Measurements from ENCODE around the gene TBC1D7.

TBC1D7 gene

DNA sequence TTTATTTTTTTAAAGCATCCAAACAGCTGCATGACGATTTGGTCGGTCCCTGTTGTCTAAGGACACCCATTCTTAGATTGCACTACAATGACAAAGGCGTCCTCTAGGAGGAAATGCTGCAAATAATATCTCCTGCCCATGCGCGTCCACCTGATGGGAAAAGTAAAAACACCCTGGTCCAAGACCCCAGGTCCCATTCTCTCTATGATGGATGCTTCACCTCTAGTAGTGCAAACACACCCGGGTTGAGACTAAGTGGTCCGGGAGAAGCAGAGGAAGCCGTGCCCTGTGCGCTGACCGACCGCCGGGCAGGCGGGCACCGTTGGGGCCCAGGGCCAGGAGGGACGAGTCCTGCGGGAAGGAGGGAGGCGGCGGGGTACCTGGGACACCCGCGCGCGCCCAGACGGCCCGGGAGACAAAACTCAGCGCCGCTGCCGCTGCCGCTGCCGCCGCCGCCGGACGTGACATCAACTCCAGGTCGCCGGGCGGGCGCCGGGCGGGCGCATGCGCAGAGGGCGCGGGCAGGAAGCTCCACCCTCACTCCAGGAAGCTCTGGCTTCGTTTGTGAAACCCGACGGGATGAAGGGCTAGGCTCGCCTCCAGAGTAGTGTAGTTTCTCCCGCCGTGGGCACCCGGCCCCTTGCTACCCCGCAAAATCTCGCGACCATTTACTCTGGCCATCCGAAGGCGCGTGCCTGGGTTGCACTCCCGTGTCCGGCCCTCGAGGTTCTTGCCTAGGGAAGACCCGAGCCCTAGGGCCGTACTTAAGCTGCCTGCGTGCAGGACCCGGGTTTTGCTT lies at the start of gene TBC1D7:
Gene TBC1D7 (minus strand): TSS at position 462 of the 799 bp plus-strand sequence. CDS start 1,639 bp downstream, outside the sequence.
- DNase-seq (ENCODE audit: low read depth) = peak; percentile 94

DNA sequence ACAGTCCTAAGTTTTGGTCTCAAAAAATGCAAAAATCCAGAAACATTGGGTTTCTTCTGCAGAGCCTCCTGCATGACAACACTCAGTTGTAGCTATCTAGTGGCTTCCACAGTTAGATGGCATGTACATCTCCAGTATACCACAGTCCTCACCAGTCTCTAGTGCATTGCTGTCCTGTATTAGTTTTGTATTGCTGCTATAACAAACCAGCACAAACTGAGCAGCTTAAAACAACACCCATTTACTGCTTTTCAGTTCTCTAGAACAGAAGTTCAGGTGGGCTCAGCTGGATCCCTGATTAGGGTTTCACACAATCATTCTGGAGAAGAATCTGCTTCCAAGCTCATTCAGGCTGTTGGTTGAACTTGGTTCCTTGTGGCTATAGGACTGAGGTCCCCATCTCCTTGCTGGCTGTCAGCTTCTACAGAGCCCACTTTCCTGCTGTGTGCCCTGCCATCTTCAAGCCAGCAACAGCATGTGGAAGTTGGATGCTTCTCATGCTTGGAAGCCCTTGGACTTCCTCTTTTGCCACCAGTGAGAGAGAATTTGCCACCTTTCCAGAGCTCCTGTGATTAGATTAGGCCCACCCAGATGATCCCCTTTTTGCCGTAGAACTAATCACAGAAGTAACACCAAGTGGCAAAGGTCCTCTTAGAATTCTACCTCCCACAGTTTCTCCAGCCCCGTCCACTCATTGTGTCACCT lies 48.9 kb upstream of the TBC1D7 start:
- no peak for DNase-seq (ENCODE audit: low read depth)

DNA sequence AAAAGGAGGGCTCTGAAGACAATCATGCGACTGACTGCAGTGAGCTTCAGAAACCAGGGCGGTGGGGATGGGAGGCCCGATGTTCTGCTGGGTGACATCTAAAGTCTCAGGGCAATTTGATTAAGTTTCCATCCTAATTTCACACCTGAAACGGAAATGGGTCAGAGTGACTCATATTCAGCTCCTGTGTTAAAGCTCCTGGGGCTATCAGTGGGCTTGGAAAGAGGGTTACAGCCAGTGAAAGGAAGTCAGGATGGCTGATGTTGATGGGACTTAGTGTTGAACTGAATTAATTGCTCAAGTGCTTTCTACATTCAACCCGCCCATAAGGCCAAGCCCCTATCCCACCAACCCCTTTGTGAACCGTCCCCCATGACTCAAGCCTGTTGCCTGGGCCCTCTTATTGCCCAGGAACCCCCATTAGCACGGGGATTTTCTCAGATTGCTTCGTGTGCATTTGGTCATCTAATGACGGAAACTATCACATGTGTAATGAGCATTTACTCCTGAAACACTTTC lies 47.1 kb upstream of the TBC1D7 start:
- DNase-seq (ENCODE audit: low read depth) = peak; percentile 19

DNA sequence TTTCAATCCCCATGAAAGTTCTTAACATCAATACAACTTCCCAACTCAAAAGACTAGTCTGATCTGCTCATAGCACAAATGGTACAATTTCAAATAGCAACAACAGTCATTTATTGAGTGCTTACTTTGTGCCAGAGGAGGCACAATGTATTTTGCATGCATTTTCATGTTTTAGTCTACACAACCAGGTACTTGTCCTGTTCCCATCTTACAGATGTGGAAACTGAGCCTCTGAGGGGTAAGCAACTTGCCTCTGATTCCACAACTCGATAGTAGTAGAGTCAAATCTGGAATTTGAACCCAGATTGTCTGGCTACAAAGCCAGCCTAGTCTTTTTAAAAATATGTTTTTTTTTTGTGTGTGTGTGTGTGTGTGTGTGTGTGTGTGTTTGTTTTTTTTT lies 45.6 kb upstream of the TBC1D7 start:
- DNase-seq (ENCODE audit: low read depth) = no peak

DNA sequence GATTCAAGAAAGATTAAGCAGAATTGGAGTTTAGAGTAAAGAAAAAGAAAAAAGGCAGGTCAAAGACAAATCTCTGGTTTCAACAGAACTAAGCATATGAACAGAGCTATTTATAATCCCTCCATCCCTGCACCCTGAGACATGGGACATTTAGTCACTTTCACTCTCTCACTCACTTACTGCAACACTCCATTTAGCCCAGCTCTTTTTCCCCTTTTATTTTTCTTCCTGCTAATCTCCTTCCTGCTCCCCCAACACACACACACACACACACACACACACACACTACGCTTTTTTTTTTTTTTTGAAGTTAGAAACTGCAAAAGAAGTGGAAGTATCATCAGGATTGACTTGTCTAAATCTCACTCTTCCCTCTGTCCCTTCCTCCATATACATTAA lies 45.1 kb upstream of the TBC1D7 start:
- no peak for DNase-seq (ENCODE audit: low read depth)

DNA sequence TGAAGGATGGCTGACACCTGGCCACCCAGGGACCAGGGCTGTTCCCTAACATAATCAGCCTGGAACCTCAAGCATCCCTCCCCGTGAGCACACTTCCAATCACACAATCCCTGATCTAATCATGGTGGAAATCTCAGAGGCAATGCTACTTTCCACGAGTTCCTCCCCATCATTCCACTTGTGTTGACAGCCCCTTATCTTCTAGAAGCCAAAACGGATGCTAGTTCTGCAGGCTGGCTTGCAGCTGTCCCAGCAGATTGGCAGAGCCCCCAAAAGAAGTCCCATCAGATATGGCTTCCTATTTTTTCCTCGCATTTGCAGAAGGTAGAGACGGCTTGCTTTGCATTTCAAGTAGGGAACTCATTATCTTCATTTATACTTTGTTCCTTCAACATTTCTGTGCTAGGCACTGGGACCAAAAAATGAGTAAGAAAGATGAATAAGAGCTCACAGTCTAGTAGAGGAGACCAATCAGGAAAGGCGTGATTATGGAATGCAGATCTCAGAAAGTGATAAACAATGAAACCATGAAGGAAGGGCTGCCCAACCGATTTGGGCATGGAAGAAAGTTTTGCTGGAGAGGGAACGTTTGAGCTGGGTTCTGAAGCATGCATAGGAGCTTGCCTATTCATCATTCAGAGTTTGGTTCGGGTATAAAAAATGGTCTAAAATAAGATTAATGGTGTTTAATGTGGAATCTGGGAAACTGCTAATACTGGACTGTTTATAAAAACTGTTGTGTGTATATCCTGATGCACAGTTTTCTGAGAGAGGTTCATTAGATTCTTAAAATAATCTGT lies 44.6 kb upstream of the TBC1D7 start:
- no peak for DNase-seq (ENCODE audit: low read depth)

DNA sequence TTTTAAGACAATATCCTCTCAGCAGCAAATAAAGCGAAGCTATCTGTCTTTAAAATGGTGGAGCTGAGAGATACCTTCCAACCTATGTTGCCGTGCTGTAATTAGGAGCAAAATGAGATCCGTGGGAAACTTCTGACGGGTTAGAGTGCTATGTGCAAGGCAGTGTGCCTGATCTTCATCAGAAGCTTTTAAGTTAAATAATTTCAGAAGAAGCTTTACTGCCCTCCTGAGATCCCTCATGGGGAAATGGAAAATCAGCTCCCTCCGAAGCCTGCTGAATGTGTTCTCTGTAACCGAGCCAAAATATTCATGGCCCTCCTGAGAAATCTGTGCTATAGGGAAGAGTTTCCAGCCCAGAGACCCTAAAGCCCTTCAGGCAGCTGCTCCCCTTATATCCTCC lies 43.7 kb upstream of the TBC1D7 start:
- DNase-seq (ENCODE audit: low read depth) = no peak

DNA sequence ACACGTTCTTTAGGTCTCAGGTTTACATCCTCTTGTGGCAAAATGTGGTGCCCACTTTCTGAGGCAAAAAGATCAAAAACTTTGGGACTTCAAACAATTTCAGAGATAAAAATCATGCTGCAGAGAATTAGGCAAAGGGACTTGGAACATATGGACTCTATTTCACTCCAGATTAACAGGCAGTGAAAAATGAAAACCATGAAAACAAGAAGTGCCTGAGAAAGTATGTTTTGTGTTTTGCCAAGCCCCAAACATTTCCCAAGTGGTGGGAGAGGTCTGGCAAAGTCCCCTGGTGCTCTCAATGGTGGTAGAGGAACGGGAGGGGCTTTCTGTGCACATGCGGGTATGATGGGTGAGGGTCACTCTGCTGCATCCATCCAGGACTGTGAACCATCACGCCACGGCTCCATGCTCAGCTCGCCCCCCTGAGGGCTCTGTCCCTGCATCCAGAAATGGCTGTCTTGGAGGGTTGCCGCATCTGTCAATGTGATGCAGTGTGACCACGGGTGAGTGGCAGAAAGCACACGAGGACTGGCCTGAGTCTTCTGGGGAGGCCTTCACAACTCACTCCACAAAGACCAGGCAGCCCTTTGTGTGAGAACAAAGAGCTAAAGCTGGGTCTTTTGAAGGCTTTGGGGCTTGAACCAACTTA lies 43.2 kb upstream of the TBC1D7 start:
- no peak for DNase-seq (ENCODE audit: low read depth)

DNA sequence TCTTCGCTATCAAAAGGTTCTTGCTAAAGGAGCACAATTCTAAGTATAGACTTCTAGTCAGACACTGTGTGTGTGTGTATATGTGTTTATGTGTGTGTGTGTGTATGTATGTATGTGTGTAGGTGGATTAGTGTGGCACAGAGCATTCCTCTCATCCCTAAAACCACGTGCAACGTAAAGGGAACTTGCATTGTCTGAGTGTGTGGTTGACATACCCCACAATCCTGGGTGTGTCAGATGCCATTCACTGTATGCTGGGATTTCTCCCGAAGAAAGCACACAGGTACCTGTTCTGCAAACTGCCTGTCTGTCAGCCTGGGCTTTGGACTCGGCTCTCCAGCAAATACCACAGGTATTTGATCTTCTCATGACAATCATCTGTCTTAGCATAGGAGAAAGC lies 42.3 kb upstream of the TBC1D7 start:
- DNase-seq (ENCODE audit: low read depth) = no peak

DNA sequence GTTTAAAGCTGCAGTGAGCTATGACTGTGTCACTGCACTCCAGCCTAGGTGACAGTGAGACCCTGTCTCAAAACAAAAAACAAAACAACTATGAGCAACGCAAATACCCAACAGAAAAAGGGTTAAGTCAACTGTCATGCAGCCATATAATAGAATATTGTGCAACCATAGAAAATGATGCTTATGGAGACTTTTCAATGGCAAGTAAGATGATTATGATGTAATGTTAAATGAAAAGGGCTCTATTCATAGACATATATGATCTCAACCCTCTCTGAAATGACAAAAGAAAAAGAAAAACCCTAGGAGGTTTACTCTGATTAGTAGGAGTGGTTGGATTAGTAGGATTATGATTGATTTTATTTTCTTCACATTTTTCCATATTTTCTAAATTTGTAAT lies 41.3 kb upstream of the TBC1D7 start:
- no peak for DNase-seq (ENCODE audit: low read depth)

DNA sequence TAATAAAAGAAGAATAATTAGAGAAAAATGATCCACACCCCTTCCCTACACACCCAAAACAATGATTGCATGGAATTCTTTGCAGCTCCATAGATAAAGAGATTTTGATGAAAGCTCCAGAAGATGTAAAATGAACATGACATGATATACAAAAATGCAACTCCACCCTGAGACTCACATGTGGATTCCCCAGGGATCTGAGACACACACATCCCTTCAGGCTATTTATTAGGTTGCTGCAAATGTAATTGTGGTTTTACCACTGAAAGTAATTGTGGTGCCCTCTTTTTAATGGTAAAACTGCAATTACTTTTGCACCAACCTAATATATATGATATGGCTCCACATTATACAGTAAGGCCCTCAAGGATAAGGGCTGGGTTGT lies 40.4 kb upstream of the TBC1D7 start:
- no peak for DNase-seq (ENCODE audit: low read depth)

DNA sequence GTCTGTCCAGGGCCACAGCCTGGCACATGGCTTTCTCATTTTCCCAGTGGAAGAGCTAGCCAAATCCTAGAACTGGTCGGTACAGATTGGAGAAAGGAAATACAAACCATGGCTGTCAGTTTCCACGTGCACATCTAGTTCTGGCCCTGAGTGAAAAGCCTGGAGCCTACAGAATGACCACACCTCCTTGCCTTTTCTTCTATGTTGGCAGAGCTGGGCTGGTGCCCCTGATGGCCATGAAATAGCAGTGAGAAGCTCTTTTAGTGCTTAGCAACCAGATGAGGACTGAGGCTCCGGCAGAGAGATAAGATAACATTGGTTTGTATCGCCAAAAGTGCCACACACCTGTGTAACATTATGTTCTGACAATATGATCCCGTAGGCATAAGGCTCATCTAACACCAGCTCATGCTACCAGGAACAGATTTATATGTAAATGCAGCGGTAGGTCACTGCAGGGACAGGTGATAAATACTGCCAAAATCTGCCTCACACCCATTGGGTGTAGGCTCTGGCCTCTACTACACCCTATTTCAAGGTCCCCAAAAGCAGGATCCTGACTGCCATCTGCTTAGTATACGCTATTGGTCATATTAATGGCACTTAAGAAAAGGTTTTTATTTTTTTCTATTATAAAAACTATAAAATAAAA lies 39.9 kb upstream of the TBC1D7 start:
- DNase-seq (ENCODE audit: low read depth) = no peak

DNA sequence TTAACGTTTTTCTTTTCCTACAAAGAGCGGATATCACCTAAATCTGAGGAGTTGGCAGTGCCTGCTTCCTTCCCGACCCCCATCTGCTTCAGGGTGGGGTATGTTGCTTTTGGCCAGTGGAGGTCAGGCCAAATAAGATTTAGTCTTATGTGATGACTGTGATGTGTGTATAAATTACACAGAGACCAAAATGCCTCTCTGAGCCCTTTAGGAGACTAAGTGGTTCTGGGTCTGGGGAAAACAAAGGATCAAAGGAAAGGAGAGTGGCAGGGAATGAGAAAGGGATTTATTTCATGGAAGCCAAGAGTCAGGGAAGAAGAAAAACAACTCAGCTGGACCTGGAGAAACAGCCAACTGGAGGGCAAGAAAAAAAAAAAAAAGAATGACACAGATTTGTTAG lies 39.1 kb upstream of the TBC1D7 start:
- no peak for DNase-seq (ENCODE audit: low read depth)

DNA sequence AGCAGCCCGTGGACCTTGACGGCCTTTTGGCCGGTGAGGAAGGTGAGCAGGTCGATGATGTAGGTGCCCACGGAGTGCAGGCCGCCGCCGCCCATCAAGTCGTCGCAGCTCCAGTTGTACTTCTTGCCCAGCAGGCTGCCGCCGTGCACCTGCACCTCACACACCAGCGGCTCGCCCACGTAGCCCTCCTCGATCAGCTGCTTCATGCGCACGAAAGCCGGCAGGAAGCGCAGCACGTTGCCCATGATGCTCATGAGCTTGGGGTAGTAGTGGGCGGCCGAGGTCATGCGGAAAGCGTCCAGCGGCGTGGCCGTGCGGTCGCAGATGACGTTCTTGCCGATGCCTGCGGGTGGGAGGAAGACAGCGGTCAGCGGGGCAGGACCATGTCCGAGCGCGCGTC lies 37.0 kb upstream of the TBC1D7 start:
- DNase-seq (ENCODE audit: low read depth) = no peak

DNA sequence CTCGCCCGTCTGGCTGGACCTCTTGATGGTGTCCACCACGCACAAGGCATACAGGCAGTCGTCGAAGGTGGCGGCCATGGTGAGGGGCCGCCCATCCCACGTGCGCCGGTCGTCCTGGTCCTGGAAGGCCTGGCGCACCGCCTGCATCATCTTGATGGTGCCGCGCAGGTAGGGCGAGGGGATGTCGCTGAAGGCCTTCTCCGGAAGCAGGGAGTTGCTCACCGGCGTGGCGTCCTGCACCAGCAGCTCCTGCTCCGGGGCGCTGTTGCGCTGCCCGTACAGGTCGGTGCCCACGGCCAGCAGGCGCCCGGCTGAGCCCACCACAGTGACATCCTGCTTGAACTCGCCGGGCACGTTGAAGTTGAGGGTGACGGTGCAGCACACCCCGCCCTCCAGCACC lies 36.5 kb upstream of the TBC1D7 start:
- DNase-seq (ENCODE audit: low read depth) = no peak

DNA sequence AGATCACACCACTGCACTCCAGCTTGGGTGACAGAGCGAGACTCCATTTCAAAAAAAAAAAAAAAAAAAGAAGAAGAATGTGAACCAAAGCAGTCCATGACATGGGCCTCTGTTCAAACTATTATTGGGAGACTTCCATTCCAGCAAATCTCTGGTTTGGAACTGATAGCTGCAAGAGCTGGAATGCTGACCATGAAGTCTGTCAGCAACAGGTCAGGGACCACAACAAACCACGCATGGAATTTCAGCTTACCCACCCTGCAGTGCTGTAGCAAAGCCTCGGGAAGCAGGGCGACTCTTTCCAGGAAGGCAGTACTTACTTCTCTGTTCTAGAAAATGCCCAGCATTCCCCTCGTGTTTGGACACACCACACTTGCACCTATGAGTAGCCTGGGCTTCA lies 34.1 kb upstream of the TBC1D7 start:
- DNase-seq (ENCODE audit: low read depth) = no peak

DNA sequence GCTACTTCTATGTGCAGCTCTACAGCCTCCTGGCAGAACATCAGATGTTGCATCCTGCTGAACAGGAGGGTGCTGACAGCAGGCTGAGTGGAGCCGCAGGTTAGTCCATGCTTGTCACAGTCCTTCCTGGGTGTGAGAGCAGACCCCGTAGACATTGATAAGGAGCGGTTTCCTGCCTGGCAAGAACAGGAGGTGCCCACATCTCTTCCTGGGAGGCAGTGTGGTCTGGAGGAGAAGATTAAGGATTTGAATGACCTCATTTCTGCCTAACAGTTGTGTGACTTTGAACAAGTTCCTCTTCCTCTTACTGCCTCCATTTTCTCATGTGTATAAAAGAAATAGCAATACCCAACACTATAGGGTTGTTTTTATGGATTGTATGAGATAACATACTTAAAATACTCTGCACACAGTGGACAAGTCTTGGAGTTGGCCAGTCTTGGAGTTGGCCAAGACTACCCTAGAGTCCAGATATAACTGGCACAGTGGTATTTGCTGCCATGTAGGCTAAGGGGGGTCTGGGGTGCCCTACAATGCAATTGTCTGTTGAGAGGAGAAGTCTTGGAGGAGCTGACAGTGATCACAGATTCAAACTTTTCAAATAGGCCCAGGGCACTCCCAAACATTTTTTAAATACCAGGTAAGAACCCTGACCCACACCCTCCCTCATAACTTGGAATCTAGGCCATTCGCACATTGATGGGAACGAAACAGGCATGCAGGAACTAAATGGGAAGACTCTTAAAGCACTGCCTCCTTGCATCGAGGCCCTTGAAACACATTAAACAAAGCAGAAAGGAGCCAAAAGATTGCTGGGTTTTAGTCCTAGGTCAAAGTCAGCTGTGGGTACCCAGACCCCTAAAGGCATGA lies 32.6 kb upstream of the TBC1D7 start:
- DNase-seq (ENCODE audit: low read depth) = no peak

DNA sequence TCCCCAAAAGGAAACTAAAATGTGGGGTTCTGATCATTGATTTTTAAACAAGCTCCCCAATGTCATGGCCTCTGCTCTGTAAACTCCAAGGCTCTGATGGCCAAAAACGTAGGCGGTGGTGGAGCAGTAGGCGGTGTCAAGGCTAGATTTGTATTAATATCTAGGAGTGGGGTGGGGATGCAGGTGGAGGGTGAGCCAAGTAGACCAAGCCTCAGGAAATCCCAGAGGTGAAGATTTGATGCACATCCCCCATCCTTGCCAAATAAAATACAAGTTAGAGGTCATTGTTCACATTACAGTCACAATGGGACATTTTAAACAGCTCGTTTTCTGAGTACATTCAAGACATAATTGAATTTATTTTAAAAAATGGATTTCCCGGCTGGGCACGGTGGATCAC lies 30.9 kb upstream of the TBC1D7 start:
- DNase-seq (ENCODE audit: low read depth) = no peak

DNA sequence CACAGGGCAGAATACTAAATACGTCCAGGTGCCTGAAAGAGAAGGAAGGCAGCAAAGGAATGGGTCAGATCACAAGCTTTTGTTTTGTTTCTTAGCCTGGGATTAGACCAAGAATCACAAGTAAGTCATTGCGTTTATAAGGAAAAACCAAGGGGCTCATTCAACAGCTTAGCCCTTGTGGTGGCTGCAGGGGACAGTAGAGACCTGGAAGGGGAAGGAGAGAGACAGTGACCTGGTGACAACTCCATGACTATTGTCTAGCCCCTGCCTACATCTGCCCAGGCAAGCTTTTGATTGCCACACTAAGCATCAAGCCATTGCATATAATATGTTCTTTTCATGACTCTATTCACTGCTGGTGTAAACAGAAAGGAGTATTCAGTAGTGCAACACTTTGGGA lies 30.2 kb upstream of the TBC1D7 start:
- no peak for DNase-seq (ENCODE audit: low read depth)

DNA sequence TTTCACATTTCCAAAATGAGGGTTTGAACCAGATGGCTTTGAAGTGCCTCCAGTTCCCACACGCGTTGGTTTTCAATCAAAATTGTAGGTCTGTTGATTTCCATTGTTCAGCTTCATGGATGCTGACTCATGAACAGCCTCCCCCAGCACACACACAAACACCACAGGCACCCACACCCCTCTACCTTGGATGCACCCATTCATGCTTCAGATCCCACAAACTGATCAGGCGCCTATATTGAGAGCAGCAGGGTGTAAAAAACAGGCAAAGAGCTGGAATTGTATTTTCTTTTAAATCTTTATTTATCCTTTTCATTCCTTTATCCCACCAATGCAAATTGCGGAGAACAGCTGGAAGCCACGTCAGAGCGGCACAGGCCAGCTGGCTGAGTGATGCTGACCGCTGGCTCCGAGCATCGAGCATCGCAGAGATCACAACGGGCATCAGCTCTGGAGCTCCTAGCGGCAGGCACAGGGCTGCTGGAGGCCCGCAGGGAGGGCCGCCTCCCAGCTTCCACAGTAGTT lies 29.3 kb upstream of the TBC1D7 start:
- no peak for DNase-seq (ENCODE audit: low read depth)
